ENCODE measurements around the gene PUM1.
"Not testable (repeated sequence)": the region's sequence is repeated elsewhere in the genome, so short reads cannot be mapped to it uniquely, and the experiment has no call there.

Gene PUM1, protein sequence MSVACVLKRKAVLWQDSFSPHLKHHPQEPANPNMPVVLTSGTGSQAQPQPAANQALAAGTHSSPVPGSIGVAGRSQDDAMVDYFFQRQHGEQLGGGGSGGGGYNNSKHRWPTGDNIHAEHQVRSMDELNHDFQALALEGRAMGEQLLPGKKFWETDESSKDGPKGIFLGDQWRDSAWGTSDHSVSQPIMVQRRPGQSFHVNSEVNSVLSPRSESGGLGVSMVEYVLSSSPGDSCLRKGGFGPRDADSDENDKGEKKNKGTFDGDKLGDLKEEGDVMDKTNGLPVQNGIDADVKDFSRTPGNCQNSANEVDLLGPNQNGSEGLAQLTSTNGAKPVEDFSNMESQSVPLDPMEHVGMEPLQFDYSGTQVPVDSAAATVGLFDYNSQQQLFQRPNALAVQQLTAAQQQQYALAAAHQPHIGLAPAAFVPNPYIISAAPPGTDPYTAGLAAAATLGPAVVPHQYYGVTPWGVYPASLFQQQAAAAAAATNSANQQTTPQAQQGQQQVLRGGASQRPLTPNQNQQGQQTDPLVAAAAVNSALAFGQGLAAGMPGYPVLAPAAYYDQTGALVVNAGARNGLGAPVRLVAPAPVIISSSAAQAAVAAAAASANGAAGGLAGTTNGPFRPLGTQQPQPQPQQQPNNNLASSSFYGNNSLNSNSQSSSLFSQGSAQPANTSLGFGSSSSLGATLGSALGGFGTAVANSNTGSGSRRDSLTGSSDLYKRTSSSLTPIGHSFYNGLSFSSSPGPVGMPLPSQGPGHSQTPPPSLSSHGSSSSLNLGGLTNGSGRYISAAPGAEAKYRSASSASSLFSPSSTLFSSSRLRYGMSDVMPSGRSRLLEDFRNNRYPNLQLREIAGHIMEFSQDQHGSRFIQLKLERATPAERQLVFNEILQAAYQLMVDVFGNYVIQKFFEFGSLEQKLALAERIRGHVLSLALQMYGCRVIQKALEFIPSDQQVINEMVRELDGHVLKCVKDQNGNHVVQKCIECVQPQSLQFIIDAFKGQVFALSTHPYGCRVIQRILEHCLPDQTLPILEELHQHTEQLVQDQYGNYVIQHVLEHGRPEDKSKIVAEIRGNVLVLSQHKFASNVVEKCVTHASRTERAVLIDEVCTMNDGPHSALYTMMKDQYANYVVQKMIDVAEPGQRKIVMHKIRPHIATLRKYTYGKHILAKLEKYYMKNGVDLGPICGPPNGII

DNA sequence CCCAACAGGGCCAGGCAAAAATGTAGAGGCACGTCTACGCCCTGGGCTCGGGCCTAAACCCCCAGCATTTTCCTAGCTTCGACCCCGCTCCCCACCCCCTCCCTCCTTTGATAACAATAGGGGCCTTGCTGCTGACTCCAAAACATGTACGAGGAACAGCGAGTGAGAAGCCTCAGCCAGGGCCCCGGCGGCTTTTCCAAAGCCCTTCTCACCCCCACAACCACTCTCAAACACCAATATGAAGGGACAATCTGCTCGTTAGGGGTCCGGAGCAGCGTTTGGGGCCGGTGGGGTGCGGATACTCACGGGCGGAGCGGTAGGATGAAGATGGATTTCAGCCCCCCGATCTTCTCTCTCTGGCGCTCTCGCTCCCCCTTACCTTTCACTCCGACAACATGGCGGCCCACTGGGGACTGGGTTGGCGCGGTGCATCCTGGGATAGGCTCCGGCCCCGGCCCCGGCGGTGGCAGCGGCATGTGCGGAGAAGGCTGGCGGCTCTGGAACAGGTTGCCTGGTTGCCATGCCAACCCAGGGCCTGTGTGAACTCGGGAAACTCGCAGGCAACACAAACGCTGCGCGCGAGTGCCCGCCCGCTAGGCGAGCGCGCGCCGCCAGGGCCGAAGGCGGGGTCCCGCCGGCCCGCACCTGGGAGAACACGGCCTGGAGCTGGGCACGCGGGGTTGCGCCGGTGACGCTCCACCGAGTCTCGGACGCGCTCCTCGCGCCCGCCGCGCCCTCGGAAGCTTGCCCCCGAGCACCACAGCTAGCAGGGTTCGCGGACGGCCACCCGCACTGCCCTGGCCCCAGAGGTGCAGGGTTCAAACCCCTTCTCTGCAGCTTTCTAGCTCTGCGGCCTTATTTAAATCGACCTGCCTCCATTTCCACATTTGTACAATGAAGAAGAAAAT lies at the start of gene PUM1:
Gene PUM1 (minus strand): TSS at position 408 of the 908 bp plus-strand sequence. CDS start 6,151 bp downstream, outside the sequence.
- peak; percentile 98 for DNase-seq (ENCODE audit: low spot score)

DNA sequence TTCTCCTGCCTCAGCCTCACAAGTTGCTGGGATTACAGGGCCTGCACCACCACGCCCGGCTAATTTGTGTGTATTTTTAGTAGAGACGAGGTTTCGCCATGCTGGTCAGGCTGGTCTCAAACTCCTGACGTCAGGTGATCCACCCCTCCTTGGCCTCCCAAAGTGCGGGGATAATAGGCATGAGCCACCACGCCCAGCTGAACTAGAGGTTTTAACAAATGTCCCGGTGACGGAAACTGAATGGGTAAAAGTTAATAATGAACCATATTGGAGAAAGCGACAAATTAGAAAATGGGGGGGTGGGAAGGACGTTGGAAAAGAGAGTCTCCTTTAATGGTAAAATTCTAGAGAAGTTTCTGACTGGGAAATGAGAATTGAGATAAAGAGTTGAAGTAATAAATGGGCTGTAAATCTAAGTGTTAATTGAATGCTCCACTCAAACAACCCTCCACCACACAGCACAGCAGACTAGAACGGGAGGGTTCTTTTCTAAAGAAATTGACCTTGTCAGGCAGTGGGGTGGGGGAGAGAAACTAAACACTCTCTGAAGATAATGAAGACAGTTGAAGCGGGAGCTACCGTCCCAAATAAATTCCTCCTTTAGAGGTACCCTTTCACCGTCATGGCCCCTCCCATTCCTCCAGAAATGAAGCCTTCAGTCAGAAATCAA lies 46.9 kb upstream of the PUM1 start:
- DNase-seq (ENCODE audit: low spot score) = no peak

DNA sequence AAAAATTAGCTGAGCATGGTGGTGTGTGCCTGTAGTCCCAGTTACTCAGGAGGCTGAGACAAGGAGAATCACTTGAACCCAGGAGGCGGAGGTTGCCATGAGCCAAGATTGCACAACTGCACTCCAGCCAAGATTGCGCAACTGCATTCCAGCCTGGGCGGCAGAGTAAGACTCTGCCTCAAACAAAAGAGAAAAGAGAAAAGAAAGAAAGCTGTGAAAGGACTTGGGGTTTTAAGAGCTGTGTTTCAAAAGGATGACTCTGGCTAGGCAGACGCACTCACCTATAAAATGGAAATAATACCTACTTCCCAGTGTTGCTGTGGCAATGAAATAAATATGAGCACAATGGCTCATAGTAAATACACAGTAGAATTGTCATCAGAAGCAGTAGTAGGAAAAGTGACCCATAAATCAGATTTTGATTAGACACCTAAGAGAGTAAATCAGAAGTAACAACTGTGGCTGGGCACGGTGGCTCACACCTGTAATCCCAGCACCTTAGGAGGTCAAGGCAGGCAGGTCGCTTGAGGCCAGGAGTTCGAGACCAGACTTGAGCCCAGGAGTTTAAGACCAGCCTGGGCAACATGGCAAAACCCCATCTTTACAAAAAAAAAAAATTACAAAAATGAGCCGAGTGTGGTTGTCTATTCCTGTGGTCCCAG lies 45.9 kb upstream of the PUM1 start:
- DNase-seq (ENCODE audit: low spot score) = no peak

DNA sequence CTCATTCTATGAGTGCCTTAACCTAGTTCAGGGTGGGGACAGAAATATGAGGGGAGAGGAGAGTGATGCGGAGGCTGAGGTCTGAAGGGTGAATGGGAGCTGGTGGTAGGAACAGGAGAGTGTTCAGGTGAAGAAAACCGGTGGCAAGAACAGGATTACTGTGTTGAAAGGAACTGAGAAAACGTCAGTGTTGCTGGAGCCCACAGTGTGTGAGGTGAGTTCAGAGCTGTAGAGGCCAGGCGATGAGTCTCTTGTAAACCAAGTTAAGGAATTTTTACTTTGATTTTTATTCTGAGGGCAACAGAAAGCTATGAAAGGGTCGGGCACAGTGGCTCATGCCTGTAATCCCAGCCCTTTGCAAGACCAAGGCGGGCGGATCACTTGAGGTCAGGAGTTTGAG lies 45.3 kb upstream of the PUM1 start:
- DNase-seq (ENCODE audit: low spot score) = no peak

DNA sequence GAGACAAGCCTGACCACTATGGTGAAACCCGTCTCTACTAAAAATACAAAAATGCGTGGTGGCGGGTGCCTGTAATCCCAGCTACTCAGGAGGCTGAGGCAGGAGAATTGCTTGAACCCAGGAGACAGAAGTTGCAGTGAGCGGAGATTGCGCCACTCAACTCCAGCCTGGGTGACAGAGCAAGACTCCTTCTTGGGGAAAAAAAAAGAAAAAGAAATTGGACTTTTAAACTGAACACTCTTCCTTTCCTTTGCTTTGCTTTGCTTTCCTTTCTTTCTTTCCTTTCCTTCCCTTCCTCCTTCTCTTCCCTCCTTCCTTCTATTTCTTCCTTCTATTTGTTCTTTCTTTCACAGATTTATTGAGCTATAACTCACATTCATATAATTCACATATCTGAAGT lies 43.3 kb upstream of the PUM1 start:
- DNase-seq (ENCODE audit: low spot score) = no peak

DNA sequence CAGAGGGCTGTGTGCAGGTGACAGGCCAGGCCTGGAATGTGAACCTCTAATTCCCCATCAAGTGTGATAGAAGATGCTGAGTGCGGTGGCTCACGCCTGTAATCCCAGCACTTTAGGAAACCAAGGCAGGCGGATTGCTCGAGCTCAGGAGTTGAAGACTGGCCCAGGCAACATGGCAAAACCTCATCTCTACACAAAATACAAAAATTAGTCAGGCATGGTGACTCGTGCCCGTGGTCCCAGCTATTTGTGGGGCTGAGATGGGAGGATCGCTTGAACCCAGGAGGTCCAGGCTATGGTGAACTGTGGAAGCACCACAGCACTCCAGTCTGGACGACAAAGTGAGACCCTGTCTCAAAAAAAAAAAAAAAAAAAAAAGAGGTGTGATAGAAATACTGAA lies 40.1 kb upstream of the PUM1 start:
- DNase-seq (ENCODE audit: low spot score) = no peak

DNA sequence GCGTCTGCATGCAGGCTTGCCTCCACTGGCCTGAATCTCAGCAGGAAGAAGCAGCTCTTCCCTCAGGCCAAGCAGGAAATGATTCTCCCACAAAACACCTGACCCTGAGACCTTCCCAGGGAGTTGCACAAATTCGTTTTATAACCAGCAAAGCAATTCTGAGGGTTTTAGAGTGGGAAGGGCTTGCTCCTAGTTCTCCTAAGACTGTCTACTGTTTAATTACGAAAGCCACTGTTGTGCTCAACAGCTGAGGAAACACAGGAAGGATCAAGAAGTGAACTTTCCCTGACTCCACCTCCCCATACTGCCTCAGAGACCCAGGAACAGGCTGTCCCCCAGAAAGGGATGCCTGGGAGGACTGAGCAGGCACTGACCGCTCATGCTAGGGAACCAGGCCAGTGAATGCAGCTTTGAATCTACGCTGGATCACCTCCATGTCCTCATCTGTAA lies 37.0 kb upstream of the PUM1 start:
- no peak for DNase-seq (ENCODE audit: low spot score)

DNA sequence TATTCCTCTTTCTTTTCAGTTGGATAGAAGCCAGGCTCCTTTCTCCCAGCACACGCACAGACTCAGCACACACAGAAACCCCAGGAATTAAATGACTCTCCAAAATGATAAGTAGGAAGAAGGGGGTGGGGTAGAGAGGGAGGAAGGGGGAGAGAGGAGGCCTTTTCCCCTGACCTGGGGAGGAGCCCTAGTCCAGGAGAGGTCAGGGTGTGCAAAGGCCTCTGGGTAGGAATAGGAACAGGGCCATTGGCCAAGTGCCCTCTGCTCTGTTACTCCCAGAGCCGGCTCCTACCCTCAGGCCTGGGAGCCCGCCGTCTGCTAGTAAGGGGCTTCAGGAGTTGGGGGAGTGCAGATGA lies 35.6 kb upstream of the PUM1 start:
- DNase-seq (ENCODE audit: low spot score) = no peak

DNA sequence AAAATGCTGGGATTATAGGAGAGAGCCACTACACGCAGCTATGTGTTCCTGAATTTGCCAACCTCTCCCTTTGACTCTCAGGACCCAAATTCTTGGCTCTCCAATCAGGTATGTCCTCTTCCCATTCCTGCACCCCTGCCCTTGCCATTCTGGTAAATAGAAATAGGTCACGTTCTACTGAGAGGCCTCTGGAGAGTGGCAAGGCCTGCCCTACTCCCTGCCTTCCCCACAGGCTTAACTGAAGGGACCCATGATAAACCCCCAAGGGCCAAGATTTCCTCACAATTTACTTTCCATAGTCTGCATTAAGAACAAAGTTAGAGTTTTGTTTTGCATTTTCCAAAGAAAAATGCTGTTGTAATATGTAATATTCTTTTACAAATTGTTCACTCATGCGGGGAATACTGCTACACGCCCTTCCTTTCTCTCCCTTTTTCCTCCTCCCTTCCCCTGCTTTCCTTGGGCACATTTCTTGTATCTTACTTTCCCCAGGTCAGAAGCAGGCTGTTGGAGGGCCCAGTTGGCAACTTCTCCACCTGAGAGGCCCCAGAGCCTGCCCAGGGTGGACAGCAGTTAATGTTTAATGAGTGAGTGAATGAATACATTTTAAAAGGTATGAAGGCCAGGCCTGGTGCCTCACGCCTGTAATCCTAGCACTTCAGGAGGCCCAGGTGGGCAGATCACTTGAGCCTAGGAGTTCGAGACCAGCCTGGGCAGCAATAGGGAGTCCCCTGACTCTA lies 33.9 kb upstream of the PUM1 start:
- DNase-seq (ENCODE audit: low spot score) = no peak

DNA sequence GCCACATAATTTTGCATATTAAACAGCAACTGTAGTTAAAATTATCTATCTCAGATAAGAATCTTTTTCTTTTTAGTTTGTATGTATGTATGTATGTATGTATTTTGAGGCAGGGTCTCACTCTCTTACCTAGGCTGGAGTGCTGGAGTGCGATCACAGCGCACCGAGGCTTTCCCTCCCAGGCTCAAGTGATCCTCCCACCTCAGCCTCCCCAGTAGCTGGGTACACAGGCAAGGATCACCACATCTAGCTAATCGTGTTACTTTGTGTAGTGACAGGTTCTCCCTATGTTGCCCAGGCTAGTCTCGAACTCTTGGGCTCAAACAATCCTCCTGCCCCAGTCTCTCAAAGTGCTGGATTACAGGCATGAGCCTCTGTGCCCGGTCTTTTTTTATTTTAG lies 30.5 kb upstream of the PUM1 start:
- no peak for DNase-seq (ENCODE audit: low spot score)

DNA sequence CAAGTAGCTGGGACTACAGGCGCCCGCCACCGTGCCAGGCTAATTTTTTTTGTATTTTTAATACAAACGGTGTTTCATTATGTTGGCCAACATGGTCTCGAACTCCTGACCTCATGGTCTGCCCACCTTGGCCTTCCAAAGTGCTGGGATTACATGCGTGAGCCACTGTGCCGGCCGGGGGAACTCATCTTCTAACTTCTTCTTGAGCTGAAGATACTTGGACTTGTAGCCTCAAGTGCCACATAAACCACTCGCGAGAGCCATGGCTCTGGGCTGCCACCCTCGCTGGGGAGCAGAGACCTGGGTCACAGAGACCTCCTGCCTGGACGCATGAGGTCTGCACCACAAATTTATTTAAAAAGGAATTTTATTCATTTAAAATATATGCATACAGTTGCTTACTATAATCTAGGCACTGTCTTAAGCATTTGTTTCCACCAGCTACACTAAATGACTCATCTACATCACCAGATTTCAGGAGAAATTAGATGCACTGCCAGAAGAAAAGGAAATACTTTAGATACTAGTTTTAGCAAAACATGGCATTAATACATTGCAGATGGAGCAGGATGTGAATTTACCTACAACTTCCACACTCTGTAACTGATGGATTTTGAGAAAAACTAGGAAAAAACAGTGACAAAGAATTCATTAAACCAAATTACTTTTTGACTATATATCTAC lies 29.9 kb upstream of the PUM1 start:
- no peak for DNase-seq (ENCODE audit: low spot score)

DNA sequence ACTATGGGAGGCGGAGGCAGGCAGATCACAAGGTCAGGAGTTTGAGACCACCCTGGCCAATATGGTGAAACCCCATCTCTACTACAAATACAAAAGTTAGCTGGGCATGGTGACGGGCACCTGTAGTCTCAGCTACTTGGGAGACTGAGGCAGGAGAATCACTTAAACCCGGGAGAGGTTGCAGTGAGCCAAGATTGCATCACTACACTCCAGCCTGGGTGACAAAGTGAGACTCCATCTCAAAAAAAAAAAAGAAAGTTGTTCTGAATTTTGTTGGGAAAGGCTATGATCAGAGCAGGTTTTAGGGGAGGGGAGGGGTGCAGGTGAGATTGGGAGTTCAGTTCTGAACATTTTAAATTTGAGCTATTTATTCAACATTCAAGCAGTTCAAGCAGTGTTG lies 22.6 kb upstream of the PUM1 start:
- not testable (repeated sequence) for DNase-seq (ENCODE audit: low spot score)

DNA sequence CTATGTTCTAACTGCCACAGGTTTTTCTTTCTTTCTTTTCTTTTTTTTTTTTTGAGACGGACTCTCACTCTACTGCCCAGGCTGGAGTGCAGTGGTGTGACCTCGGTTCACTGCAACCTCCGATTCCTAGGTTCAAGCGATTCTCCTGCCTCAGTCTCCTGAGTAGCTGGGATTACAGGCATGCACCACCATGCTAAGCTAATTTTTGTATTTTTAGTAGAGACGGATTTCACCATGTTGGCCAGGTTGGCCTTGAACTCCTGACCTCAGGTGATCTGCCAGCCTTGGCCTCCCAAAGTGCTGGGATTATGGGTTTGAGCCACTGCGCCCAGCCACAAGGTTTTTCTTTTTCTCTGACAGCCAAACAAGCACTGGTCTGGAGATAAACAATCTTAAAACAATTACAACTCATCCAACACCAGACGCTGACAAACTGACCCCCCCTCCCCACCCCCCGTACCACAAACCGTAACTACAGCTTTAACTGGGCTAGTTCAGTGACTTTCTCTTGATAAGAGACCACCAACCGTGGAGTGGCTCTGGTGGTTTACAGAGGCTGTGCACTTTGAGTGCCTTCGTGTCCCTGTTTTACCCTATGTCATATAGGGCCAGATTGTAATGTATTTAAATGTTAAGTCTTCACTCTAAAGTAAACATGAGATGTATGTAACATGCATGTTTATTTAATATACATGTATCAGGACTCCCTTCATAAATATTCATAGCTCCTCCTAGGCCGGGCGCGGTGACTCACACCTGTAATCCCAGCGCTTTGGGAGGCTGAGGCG lies 19.5 kb upstream of the PUM1 start:
- no peak for DNase-seq (ENCODE audit: low spot score)

DNA sequence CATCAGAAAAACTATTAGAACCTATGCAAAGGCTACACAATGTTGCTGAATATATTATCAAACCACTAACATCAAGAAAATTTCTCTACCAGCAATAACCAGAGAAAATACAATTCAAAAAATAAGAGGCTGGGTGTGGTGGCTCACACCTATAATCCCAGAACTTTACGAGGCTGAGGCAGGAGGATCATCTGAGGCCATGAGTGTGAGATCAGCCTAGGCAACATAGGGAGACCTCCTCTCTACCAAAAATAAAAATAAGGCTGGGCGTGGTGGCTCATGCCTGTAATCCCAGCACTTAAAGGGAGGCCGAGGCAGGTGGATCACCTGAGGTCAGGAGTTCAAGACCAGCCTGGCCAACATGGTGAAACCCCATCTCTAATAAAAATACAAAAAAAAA lies 16.9 kb upstream of the PUM1 start:
- DNase-seq (ENCODE audit: low spot score) = no peak

DNA sequence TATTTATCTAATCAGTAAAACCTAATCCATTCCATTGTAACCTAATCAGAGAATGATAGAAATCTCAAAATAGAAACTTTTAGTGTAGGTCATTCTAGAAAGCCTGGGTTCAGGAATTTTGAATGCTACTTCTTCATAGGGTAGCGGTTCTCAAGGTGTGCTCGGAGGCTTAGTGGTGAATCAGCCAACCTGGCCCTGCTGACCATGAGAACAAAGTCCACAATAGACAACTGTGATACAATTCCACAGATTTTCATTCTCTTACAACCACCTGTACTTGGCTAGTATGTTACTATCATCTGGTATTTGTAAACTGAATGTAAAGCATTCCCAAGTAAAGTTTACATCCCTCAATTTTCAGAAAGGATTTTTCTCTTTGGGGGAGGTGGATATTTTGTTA lies 7.5 kb upstream of the PUM1 start:
- no peak for DNase-seq (ENCODE audit: low spot score)

DNA sequence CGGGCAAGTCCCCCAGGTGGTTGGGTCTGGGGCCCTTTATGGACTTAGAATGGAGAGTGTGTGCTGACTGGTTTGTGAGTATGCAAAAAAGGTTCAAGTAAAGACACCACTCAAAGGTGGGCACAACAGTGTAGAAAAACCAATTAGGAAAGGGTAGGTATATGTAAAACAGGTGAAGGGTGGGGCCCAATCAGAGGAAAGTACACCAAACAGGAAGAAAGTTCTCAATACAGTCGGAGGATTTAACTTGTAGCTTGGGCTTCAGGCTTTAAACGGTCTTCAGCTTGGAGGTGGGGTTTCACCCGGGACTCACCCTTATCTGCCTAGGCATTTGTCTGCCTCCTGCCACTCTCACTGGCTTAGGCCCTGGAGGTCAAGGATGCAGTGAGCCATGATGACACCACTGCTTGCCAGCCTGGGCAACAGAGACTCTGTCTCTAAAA lies 6.8 kb upstream of the PUM1 start:
- no peak for DNase-seq (ENCODE audit: low spot score)

DNA sequence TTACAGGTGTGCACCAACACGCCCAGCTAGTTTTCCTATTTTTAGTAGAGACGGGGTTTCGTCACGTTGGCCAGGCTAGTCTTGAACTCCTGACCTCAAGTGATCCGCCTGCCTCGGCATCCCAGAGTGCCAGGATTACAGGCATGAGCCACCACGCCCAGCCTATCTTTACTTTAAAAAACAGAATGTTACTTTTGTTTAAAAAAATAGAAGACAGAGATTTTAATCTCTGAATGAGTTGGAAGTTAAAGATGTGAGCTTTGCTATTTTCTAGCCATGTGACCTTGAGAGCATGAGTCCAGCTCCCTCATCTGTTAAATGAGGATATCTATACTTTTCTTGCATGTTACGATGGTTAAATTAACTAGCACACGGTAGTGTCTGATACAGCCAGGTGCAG lies 3.9 kb upstream of the PUM1 start:
- DNase-seq (ENCODE audit: low spot score) = no peak

DNA sequence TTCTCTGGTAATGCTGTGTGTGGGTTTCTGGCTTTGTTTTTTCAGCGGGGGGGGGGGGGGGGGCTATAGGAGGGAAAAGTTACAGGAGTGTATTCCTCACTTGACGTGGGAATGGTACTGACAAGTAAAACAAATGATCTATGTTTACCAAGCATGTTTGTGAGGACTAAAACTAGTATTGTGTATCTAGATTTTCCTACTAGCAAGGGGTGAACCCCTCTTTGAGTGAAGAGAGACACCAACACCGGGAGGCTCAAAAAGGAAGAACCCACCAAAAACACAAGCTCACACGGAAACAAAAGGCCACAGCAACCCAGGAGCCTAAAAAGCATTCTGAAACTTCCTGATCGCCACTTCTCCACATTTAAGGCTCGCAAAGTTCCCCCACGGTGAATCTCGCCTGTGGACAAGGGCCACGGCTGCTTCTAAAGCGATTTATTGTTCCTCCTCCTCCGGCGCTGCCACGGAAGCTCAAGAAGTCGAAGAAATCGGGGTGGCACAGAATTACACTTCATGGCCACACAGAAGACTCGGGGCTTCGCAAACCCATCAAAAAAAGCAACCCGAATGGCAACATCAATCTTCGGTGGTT lies 703 bp downstream of the PUM1 start:
- no peak for DNase-seq (ENCODE audit: low spot score)

Measured in iPS-NIHi11 (cell line).